GM12872 (cell line): ENCODE data around the gene MAN1C1.
A peak's percentile ranks its signal among the peaks of the same experiment; 100 is the strongest.

ENCODE experiments used
- CTCF ChIP-seq: IDR thresholded peaks from 3 replicates; pipeline ENCODE4 v1.5.1; 2011; ENCODE audit warnings: low read depth, mild to moderate bottlenecking, low read length, moderate library complexity; ENCODE audit not compliant: insufficient read depth

The MAN1C1 gene

GRCh38 chr1:25813071-25813733 is 196.6 kb downstream of the MAN1C1 start:
- TF ChIP-seq CTCF = no peak

GRCh38 chr1:25813734-25814471 is 197.3 kb downstream of the MAN1C1 start:
- peak; percentile 32; the same call in 1 of the 3 replicates for TF ChIP-seq CTCF

- TF ChIP-seq CTCF = no peak
Observed at GRCh38 chr1:25814549-25815087, 198.0 kb downstream of the MAN1C1 start.

DNA sequence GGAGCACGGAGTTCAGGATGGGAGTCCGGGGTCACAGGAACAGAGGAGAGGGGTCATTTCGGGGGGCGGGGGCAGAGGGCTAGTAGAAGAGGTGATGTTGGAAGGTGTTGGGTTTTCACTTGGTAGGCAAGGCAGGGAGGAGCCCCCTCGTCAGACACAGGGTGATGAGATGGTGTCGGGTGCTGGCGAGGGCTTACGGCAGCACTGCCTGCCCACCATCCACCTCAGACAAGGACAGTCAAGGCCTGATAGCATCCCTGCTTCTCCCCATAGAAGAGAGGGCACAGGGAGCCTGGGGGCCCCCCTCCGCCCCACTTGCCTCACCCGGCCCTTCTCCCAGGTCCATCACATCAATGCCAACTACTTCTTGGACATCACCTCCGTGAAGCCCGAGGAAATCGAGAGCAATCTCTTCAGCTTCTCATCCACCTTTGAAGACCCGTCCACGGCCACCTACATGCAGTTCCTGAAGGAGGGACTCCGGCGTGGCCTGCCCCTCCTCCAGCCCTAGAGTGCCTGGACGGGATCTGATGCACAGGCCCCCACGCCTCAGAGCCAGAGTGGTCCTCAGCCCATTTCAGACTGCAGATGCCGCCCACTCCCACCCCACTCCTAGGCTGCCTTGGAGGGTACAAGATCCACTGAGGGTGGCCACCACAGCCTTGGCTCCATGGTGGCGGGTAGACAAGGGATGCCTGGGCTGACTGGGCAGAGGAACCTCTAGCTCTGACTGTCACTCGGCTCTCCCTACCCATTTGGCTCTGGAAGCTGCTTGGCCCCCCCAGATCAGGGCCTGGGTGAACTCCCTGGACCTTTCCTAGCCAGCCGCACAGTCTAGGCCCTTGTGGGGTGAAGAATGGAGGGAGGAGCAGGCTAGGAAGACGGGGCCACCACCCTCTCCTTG is 198.9 kb downstream of the MAN1C1 start:
- TF ChIP-seq CTCF = no peak

- TF ChIP-seq CTCF = no peak
Observed at GRCh38 chr1:25816112-25816718, 199.6 kb downstream of the MAN1C1 start.

DNA sequence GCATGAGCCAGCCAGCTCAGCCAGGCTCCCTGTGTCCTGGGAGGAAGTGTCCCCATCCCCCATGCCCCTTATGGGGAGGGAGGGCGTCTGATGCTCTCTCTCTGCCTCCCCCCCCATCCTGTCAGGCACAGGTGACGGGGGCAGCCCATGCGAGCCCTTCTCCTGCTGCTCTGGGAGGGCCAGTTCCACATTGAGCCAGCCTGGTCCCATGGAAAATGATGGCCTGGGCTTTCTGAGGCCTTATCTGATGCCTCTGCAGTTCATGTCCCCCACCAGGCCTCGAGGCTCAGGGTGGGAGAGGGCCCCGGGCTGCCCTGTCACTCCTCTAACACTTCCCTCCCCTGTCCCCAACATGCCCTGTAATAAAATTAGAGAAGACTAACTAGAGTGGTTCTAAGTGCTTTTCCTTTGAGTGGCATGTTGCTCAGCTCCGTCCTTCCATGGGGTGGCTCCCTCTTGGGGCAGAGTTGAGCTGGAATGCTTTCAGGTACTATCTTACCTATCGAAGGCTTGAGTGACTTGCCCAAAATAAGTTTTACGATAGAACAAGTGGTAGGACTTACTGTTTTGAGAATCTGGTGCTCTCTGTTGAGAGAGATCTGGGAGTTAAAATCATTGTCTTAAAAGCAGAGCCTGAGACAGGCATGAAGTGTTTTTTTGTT is 201.4 kb downstream of the MAN1C1 start:
- no peak for TF ChIP-seq CTCF
